Thyroid gland (tissue), 4 donors: ENCODE results near the gene CUTA. TPM values are rescaled to one million over a fixed set of nuclear protein-coding genes. Genes with fewer than 3 reads are reported as not detected.

Source experiments
- DNase-seq, 2 donors: peaks; one replicate each; pipeline ENCODE4 v3.0.0-alpha.2; 2019
- H3K27ac ChIP-seq, 3 donors: fragments of 200-600 bp; sonication (generic); 1 replicate in 2 of 3; 2 replicates in 1 of 3; pipeline ENCODE4 v1.5.1; 2016 to 2019; ENCODE audit warnings: mild to moderate bottlenecking in 1 of 3, moderate library complexity in 1 of 3
- H3K27me3 ChIP-seq: fragments of 200-600 bp; sonication (generic); one replicate; pipeline ENCODE4 v1.5.1; 2019
- H3K36me3 ChIP-seq, 2 donors: fragments of 200-600 bp; sonication (generic); one replicate each; pipeline ENCODE4 v1.5.1; 2016 to 2019
- H3K4me1 ChIP-seq, 2 donors: fragments of 200-600 bp; sonication (generic); one replicate each; pipeline ENCODE4 v1.5.1; 2017 to 2019
- H3K4me3 ChIP-seq, 3 donors: fragments of 200-600 bp; sonication (generic); replicated peaks in 1 of 3; 1 replicate in 2 of 3; 2 replicates in 1 of 3; pipeline ENCODE4 v1.5.1; 2016; ENCODE audit warnings: mild to moderate bottlenecking in 1 of 3
- H3K9me3 ChIP-seq: fragments of 200-600 bp; sonication (generic); one replicate; pipeline ENCODE4 v1.5.1; 2017
- CTCF ChIP-seq, 6 experiments: fragments of 200-600 bp in 3 of 6; fragments of 450-650 bp in 3 of 6; sonication (generic) in 3 of 6; IDR thresholded peaks; one replicate each; pipeline ENCODE4 v1.5.1; 2016 to 2019; ENCODE audit warnings: antibody characterized with exemption in 6 of 6, mild to moderate bottlenecking in 2 of 6, inconsistent platforms in 1 of 6, moderate library complexity in 1 of 6
- POLR2A ChIP-seq, 2 donors: fragments of 450-650 bp; IDR thresholded peaks; one replicate each; pipeline ENCODE4 v1.6.1; 2017; ENCODE audit warnings: antibody characterized with exemption in 2 of 2, mild to moderate bottlenecking in 2 of 2, moderate library complexity in 1 of 2
- WGBS, 2 donors: methylation state at CpG; one replicate each; pipeline ENCODE4 v1.1.5; 2017; 5-methylcytosine and 5-hydroxymethylcytosine counted together
- intact Hi-C: fragments of 100-400 bp; cut with DNase I; formaldehyde crosslinking; loops from one replicate; pipeline ENCODE4 v1.15.1; 2023
- total RNA-seq, 4 donors: library from RNA; depleted of rRNA; stranded (reverse); fragments of >200 nt; gene quantifications; one replicate each; pipeline ENCODE4 v1.2.3, GENCODE V29; 2016

Gene CUTA
- total RNA-seq, 4 donors from 2014 or later = 165 to 296 (median 257) TPM

GRCh38 chr6:33427585-33428223 lies 9.8 kb upstream of the CUTA start:
- Histone ChIP-seq H3K4me3 (peak overlapping the region in 2 of 3 donors; percentile 20 to 43), H3K27ac (peak overlapping the region in 2 of 3 donors; percentile 95), H3K27me3 (no peaks in the 10 kb centered on the region), H3K9me3 (no peaks in the 10 kb centered on the region), H3K36me3 (no peaks in the 10 kb centered on the region), H3K4me1 (peaks cover 26 to 34% of the 10 kb centered on the region in 2 donors)
- TF ChIP-seq POLR2A (IDR thresholded peaks at IDR 0.05) (peak in 1 of 2 donors; percentile 22), CTCF (IDR thresholded peaks at IDR 0.05) (no peak)
- WGBS, 2 donors = 0% methylated on average over 7 of the region's 79 CpGs
- DNase-seq = peak; percentile 57 to 63
- intact Hi-C loops = loop anchor here (10.0 kb wide), 1 partner anchor 223 kb away; the partner anchor contains the start of genes HSD17B8, RING1, RXRB and SLC39A7

- DNase-seq = no peak
- Histone ChIP-seq H3K27me3 (no peaks in the 10 kb centered on the region), H3K9me3 (no peaks in the 10 kb centered on the region), H3K36me3 (no peaks in the 10 kb centered on the region), H3K4me3 (peak overlapping the region in 1 of 3 donors; percentile 53), H3K4me1 (peaks cover 26 to 34% of the 10 kb centered on the region in 2 donors), H3K27ac (peak overlapping the region; percentile 95 to 98 (median 95))
- intact Hi-C loops = loop anchor here (10.0 kb wide), 1 partner anchor 222 kb away; the partner anchor contains the start of genes HSD17B8, RING1, RXRB and SLC39A7
- 11 to 14% methylated on average over 11 to 12 of the region's 12 CpGs for WGBS, 2 donors
- TF ChIP-seq CTCF (IDR thresholded peaks at IDR 0.05) (no peak), POLR2A (IDR thresholded peaks at IDR 0.05) (no peak)
These were observed 8.9 kb upstream of the CUTA start for GRCh38 chr6:33426590-33427511.

- H3K4me1 ChIP-seq = peaks cover 26 to 29% of the 10 kb centered on the region in 2 donors
- H3K27ac ChIP-seq = peak overlapping the region; percentile 95 to 98 (median 95)
- WGBS, 2 donors = 2% methylated on average over 27 to 35 of the region's 43 CpGs
- peak overlapping the region in 2 of 3 donors; percentile 53 to 59 for H3K4me3 ChIP-seq
- intact Hi-C loops = loop anchor here (10.0 kb wide), 1 partner anchor 221 kb away; the partner anchor contains the start of genes HSD17B8, RING1, RXRB and SLC39A7
- DNase-seq = peak; percentile 84 to 86
- no peaks in the 10 kb centered on the region for H3K9me3 ChIP-seq
- peak in 1 of 2 donors; percentile 65 for TF ChIP-seq POLR2A (IDR thresholded peaks at IDR 0.05)
- peak in 5 of 6 experiments; percentile 13 to 67 (median 37) for TF ChIP-seq CTCF (IDR thresholded peaks at IDR 0.05)
- no peaks in the 10 kb centered on the region for H3K36me3 ChIP-seq
- H3K27me3 ChIP-seq = no peaks in the 10 kb centered on the region
These were observed 8.0 kb upstream of the CUTA start for GRCh38 chr6:33425668-33426577.

- peak overlapping the region; percentile 95 to 98 (median 95) for H3K27ac ChIP-seq
- intact Hi-C loops = loop anchor here (10.0 kb wide), 1 partner anchor 220 kb away; the partner anchor contains the start of genes HSD17B8, RING1, RXRB and SLC39A7
- peak; percentile 12 to 29 for DNase-seq
- no peaks in the 10 kb centered on the region for H3K9me3 ChIP-seq
- TF ChIP-seq POLR2A (IDR thresholded peaks at IDR 0.05) = no peak
- TF ChIP-seq CTCF (IDR thresholded peaks at IDR 0.05) = no peak
- 17 to 19% methylated on average over 12 of the region's 12 CpGs for whole genome bisulfite sequencing, 2 donors
- no peaks in the 10 kb centered on the region for H3K36me3 ChIP-seq
- peak overlapping the region; percentile 24 to 59 (median 53) for H3K4me3 ChIP-seq
- H3K27me3 ChIP-seq = no peaks in the 10 kb centered on the region
- H3K4me1 ChIP-seq = peaks cover 26 to 29% of the 10 kb centered on the region in 2 donors
These were observed 7.2 kb upstream of the CUTA start for GRCh38 chr6:33424855-33425667.
